ENCODE measurements around the gene FAM120A.
"Not testable (repeated sequence)": the region's sequence is repeated elsewhere in the genome, so short reads cannot be mapped to it uniquely, and the experiment has no call there.

The FAM120A gene

DNA sequence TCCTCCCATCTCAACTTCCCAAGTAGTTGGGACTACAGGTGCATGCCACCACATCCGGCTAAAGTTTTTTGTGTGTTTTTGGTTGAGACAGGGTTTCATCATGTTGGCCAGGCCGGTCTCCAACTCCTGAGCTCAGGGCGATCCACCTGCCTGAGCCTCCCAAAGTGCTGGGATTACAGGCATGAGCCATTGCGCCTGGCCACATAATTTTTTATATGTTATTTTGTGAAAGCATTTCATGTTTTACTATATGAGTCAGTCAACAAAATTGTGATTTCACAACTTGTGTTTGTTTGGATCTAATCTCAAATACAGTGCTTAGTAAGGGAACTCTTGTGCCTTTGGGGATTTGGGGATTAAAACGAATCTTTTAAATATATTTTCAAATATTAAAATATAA is 21.9 kb downstream of the FAM120A start:
- no peak for DNase-seq

DNA sequence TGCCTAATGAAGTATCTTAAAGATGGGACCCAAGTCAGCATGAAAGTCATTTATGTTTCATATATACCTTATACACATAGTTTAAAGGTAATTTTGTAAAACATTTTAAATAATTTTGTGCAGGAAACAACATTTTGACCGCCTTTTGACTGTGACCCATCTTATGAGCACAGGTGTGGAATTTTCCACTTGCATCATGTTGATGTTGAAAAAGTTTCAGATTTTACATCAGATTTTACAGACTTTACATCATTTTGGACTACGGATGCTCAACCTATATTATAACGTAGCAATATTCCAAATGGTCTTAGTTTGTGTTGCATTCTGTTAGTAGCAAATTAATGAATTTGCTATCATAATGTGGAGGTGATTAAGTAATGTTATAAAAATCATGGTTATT is 23.6 kb downstream of the FAM120A start:
- no peak for DNase-seq

GRCh38 chr9:93475856-93476255 is 24.4 kb downstream of the FAM120A start:
- no peak for DNase-seq

- DNase-seq = no peak
Observed at GRCh38 chr9:93476924-93477323, 25.4 kb downstream of the FAM120A start.

- DNase-seq = no peak
Observed at GRCh38 chr9:93477397-93477796, 25.9 kb downstream of the FAM120A start.

- DNase-seq = no peak
Observed at GRCh38 chr9:93479726-93480125, 28.2 kb downstream of the FAM120A start.

DNA sequence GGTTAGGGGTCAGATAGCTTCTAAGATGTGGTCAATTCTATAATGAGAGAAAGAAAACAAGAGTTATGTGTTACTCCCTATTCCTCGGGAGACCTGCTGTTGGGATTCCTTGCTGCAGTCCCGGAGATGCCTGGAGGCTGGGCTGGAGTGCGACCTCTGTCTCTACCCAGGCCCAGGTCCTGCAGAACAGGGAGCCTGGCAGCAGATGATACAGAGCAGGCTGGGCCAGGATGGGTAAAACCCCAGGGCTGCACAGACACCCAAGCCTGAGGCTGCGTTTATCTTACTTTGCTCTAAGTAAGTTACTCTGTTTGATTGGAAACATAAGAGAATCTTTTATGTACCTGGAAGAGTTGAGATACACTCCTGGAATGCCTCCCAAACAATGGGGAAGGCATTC is 28.8 kb downstream of the FAM120A start:
- no peak for DNase-seq

DNA sequence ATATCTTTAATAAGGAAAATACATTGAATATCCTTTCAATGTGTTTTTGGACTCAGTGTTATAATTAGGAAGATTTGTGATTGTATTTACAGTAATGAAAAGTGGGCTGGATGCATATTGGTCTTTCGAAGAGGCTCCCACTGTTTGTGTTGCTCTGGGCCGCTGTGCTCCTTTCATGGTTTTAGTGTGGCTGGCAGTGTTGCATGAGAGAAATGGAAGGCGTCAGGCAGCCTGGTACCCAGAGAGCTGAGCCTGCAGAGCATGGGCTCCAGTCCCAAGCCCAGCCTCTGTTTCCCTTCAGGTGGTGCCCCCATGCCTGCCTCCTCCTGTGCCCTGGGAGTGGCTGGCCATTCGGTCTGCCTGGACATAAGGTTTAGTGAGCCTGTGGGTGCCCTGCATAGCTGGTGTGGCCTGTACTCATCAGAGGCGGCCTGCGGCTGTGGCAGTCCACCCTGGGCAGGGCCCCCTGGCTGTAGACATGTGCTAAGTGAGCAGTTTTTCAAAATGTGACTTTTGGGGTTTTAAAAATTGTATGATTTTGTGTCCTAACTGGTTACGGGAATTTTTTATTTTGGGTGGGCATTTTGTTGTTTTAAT is 29.3 kb downstream of the FAM120A start:
- no peak for DNase-seq

DNA sequence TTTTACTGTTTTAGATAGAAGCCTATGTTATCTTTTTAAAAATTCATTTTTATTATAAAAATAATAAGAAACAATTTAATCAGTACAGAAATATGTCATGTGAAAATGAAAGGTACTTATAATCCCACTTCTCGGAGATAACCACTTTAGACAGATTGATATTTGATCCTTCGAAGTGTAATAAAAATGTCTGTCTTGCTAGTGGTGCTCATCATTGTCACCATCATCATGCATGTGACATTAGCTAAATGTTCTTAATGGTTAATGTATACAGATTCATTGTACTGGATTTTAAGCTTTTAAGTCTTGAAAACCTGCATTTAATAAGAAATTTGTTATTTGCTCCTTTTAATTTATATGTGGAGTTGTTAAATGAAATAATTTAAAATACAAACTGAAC is 32.0 kb downstream of the FAM120A start:
- no peak for DNase-seq

DNA sequence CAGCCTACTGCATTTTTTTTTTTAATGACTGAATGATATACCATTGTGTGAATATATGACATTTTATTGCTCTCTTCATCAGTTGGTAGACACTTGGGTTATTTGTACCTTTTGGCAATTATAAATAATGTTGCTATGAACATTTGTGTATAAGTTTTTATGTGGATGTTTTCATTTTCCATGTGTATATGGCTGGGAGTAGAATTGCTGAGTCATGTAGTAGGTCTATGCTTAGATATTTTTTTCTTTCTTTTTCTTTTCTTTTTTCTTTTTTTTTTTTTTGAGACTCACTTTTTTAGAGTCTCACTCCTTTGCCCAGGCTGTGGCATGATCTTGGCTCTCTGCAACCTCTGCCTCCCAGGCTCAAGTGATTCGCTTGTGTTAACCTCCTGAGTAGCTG is 34.8 kb downstream of the FAM120A start:
- no peak for DNase-seq

DNA sequence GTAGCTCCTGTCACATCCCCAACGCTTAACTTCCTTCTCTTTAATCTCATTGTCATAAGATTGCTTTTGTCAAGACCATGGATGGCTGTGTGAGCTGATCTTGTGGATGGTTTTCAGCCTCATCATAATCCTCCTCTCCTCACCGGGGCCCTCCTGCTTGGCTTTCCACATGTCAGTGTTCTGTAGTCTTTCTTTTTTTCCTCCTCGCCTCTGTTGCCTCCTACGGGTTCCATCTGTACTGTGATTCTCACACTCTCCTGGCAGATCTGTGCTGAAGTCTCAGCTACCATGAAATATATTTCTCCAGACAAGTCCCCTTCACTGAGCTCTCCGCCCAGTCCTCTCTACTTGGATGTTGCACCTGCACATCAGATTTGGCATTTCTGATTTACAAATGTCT is 36.8 kb downstream of the FAM120A start:
- no peak for DNase-seq

- no peak for DNase-seq
Observed at GRCh38 chr9:93491593-93492232, 40.2 kb downstream of the FAM120A start.

DNA sequence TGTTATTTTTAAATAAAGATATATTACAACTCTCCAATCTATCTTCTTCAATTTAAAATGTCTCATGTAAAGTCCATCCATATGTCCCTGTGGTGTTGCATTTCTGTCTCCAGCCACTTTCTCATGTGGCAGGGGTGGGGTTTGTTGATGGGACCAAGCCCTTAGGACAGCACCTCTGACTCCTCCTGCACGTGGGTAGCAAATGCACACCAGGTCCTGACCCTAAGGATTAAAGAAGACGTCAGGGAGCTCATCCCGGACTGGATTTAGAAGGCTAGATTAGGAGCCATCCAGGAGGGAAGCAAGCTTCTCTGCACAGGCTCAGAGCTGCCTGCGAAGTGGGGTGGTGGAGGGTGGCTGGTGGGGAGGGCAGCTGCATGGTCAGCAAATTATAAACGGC is 40.8 kb downstream of the FAM120A start:
- no peak for DNase-seq

GRCh38 chr9:93493949-93494348 is 42.5 kb downstream of the FAM120A start:
- DNase-seq = no peak

DNA sequence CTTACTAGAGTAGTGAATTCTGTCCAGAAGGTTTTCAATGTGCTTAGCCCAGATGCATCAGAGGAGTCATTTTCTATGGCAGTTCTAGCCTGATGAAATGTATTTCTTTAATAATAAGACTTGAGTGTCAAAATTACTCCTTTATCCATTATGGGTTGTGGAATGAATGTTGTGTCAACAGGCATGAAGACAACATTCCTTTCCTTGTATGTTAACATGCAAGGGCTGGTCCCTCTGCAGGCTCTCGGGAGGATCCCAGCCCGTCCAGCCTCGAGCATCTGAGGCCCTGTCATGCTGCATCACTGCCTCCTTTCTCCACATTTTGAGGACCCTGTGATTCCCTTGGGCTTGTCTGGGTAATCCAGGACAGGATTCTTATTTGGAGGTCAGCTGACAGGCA is 44.8 kb downstream of the FAM120A start:
- no peak for DNase-seq

DNA sequence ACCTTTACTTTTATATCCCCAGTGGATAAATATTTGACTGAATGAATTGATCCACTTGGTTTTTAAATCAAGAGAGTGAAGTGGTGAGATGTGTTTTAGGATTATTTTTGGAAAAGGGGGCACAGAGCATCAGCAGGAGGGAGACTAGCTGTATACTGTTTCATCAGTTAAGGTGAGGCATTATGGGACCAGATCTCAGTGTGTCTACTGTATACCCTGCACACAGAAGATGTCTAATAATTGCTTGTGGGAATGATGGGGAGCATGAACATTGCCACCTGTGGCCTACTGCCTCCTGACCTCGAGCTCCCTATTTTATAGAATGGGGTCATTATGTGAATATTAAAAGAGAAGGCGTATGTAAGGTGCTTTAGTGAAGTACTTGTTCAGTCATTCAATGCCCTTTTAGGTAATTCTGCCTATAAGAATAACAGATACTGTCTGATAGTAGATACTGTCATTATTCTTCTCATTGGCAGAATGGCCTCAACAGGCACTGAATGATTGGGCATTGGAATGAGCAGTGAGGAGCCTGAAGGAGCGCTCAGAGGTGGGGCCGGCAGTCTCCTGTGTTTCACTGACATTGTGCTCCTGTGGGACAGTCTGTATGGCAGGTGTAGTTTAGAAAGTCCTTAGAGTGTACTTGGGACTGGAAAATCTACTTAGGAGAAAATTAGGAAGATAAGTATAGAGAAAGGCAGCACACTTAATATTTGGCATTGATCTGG is 49.2 kb downstream of the FAM120A start:
- no peak for DNase-seq

- DNase-seq = no peak
Observed at GRCh38 chr9:93501406-93501805, 49.9 kb downstream of the FAM120A start.

- DNase-seq = no peak
Observed at GRCh38 chr9:93503381-93503780, 51.9 kb downstream of the FAM120A start.

DNA sequence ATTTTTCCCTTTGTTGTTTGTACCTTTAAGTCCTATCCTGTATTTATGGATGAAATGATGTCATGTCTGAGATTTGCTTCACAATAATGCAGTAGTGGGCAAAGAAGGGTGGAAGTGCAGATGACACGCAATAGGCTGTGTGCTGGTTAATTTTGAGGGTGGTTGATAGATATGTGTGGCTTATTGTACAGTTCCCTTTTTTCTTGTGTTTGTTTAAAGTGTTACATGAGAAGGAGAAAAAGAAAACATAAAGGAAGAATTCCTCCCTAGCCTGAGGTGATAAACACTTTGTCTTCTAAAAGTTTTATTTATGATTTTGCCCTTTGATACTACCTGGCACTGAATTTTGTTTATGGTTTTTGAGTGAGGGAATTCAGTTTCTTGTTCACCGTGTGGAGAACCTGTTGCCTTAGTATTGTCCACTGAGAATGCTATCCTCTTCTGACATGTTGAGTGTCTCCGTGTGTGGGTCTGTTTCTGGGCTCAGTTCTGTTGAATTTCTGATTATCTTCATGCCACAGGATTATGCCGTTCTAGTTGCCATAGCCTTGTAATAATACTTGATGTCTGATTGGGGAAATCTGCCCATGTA is 54.2 kb downstream of the FAM120A start:
- DNase-seq = no peak

- DNase-seq = no peak
Observed at GRCh38 chr9:93507768-93508167, 56.3 kb downstream of the FAM120A start.

GRCh38 chr9:93508207-93508606 is 56.7 kb downstream of the FAM120A start:
- DNase-seq = no peak

DNA sequence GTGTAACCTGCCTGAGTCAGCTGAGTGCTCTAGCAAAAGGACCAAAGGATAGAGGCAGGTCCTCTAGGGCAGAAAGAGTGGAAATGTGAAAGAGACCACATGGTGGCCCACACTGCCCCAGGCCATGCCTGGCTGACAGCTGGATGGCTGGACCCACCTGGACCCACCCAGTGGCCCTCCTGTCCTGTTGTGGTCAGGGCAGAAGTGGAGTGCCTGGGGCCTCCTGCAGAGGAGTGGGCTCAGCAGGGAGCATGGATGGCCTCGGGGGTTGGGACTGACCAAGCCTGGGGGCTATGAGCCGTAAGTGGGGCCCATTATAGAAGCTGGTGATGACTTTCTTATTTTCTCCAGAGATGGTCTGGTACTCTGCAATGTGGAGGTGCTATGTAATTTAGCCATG is 57.6 kb downstream of the FAM120A start:
- DNase-seq = no peak

- DNase-seq = no peak
Observed at GRCh38 chr9:93510041-93510440, 58.6 kb downstream of the FAM120A start.

DNA sequence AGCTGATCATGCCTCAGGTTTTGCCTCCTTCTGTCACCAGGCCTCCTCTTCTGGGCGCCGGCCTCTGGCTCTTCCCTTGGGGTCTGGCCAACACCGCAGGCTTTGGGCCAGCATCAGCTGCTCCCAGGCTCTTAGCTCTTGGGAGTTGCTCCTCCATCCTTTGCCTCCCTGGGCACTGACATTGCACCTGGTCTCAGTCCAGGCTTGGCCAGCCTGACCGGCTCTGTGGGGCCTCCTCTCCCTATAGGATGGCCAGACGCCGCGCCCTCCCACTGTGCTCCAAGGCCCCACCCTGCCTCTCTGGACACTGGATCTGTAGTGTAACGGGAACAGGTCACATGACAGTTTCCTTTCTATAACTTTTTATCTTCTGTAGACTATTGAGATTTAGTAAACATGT is 59.7 kb downstream of the FAM120A start:
- DNase-seq = not testable (repeated sequence)

Measured in activated naive CD4-positive, alpha-beta T cell treated with anti-CD3 and anti-CD28 coated beads, Interleukin-2, amount 50 U/mL, for 16 hours (primary cell).